ENCODE data around the gene LRRC3B. TPM values are rescaled to one million over a fixed set of nuclear protein-coding genes. Genes with fewer than 3 reads are reported as not detected.

LRRC3B gene
- total RNA-seq, 3 donors from 2014 or later: 0.35 to 0.76 TPM; not detected in 1

GRCh38 chr3:26699553-26699952, 77.0 kb downstream of the LRRC3B start:
- H3K4me1 ChIP-seq (ENCODE audit: low read depth): no peaks in the 10 kb centered on the region
- intact Hi-C loops (cut with DNase I, micrococcal nuclease): no loop called here
- ATAC-seq (no peak), DNase-seq (no peak)
- H3K4me3 ChIP-seq: no peak overlapping the region
- H3K36me3 ChIP-seq (ENCODE audit: low read depth): no peaks in the 10 kb centered on the region
- H3K9me3 ChIP-seq: no peaks in the 10 kb centered on the region
- no peak for TF ChIP-seq CTCF (IDR thresholded peaks at IDR 0.05)

GRCh38 chr3:26703519-26703918, 80.9 kb downstream of the LRRC3B start:
- intact Hi-C loops (cut with DNase I, micrococcal nuclease): no loop called here
- H3K9me3 ChIP-seq: no peaks in the 10 kb centered on the region
- H3K36me3 ChIP-seq (ENCODE audit: low read depth): no peaks in the 10 kb centered on the region
- H3K4me1 ChIP-seq (ENCODE audit: low read depth): no peaks in the 10 kb centered on the region
- H3K4me3 ChIP-seq: no peak overlapping the region
- DNase-seq: no peak
- TF ChIP-seq CTCF (IDR thresholded peaks at IDR 0.05): no peak
- ATAC-seq: no peak

- Histone ChIP-seq H3K36me3 (ENCODE audit: low read depth) (no peaks in the 10 kb centered on the region), H3K4me1 (ENCODE audit: low read depth) (no peaks in the 10 kb centered on the region), H3K9me3 (no peaks in the 10 kb centered on the region), H3K4me3 (no peak overlapping the region)
- intact Hi-C loops (cut with DNase I, micrococcal nuclease): no loop called here
- ATAC-seq: no peak
- no peak for TF ChIP-seq CTCF (IDR thresholded peaks at IDR 0.05)
- DNase-seq: no peak
Measured at GRCh38 chr3:26704736-26705135, 82.2 kb downstream of the LRRC3B start.

GRCh38 chr3:26708501-26708900, 85.9 kb downstream of the LRRC3B start:
- TF ChIP-seq CTCF (IDR thresholded peaks at IDR 0.05): no peak
- no peak for ATAC-seq
- intact Hi-C loops (cut with DNase I, micrococcal nuclease): no loop called here

GRCh38 chr3:26712211-26713026, 89.8 kb downstream of the LRRC3B start:
- Histone ChIP-seq H3K36me3 (ENCODE audit: low read depth) (no peaks in the 10 kb centered on the region), H3K4me1 (ENCODE audit: low read depth) (no peaks in the 10 kb centered on the region), H3K4me3 (no peak overlapping the region), H3K9me3 (no peaks in the 10 kb centered on the region)
- TF ChIP-seq CTCF (IDR thresholded peaks at IDR 0.05): peak; percentile 26
- intact Hi-C loops (cut with DNase I, micrococcal nuclease): no loop called here
- peak in 1 of 3 donors; percentile 3 for DNase-seq
- no peak for ATAC-seq

More at GRCh38 chr3:26708501-26708900, 85.9 kb downstream of the LRRC3B start:
- DNase-seq: no peak
- Histone ChIP-seq H3K36me3 (ENCODE audit: low read depth) (no peaks in the 10 kb centered on the region), H3K9me3 (no peaks in the 10 kb centered on the region), H3K4me3 (no peak overlapping the region), H3K4me1 (ENCODE audit: low read depth) (no peaks in the 10 kb centered on the region)
